ENCODE results near the gene CCDC12. TPM values are rescaled to one million over a fixed set of nuclear protein-coding genes. Genes with fewer than 3 reads are reported as not detected.

Gene CCDC12
- total RNA-seq, 1 donor from 2014 or later = 30.9 TPM

DNA sequence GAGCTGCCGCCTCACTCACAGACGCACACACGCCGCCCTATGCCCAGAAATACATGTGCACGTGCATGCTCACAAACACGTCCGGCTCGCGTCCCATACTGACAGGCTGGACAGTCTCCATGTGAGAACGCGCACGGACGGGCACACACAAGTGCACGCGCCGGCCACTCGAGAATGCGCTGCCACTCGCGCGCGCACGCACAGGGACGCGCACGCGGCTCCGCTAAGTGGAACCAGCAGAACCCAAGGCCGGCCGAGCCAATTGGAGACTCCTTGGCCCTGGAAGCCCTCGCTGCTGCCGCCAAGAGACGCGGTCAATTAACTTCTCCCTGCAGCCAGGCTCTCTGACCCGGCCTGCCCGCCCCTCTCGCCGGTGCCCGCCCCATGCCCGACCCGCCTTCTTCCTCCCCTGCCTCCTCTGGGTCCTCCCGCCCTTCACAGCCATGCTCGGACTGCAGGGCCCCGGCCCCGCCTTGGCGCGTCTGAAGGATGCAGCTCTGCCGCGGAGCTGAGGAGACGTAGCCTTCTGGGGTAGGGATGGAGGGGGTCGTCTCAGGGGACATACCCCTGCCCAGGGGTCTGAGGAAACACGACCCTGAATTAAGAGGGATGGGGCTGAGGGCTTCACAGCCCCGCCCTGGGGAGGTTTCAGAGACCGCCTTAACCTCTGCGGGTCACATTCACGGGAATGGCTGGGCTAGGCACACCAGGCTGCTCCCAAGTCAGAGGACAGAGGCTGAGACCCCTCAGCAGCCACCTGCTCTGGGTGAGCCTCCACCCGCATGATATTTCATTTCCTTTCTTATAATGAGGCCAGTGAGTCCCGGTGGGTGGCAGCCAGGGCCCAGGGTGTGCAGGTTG, 84.0 kb downstream of the CCDC12 start:
- peak; percentile 39 for DNase-seq

DNA sequence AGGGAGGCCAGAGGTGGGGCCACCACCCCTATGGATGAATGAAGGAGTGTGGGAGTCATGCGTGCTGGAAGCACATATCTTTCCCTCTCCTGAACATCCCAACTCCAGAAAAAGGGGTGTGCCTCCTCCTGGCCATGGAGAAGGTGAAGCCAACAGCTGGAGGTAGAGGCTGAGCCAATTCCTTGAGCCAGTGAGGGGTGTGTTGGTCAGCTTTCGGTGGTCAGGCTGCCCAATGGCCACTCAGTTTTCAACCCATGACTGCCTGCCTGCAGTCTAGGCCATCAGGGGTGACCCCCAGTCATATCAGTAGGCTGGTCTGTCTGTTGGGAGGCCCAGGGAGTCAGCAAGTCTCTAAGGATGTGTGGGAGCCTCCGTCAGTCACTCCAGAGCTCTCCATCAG, 85.4 kb downstream of the CCDC12 start:
- no peak for DNase-seq

- no peak for DNase-seq
These were observed 86.4 kb downstream of the CCDC12 start for GRCh38 chr3:46890132-46890531.

GRCh38 chr3:46889381-46890110, 87.0 kb downstream of the CCDC12 start:
- no peak for DNase-seq

- DNase-seq = no peak
These were observed 87.8 kb downstream of the CCDC12 start for GRCh38 chr3:46888705-46889104.

GRCh38 chr3:46887980-46888494, 88.5 kb downstream of the CCDC12 start:
- DNase-seq = no peak

DNA sequence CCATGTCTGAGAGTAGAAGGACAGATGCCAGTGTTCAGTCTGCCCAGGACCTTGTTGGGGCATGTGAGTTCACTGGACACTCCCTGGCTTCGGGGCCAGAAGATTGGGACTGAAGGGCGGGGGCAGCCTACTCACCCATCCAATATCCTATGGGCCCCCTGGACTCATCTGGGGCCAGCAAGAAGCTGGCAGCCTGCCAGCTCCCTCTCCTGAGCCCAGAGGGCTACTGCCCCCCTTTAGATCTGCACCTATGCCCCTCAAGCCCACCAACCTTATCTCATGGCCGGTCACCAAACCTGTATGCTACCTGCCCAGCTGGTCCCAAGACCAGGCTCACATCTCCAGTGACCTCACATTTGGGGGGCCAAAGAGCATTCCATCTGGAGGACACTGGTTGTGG, 90.9 kb downstream of the CCDC12 start:
- DNase-seq = no peak

DNA sequence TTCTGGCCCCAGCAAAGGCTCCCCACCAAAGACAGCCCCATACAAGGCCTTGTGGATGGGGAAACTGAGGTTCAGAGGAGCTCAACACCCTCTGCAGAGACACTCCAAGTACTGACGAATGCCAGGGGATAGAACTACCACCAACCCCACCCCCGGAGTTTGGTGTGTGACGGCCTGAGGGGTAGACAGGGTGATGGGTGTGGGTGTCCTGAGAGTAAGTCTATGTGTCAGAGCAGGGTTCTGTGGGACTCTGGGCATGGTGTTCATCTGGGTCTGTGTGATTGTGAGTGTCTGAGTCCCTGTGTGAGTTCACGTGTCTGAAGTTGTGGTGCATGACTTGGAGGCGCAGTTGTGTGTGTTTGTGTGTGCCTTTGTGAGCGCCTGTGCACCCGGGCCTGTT, 91.6 kb downstream of the CCDC12 start:
- DNase-seq = no peak

- DNase-seq = no peak
These were observed 92.1 kb downstream of the CCDC12 start for GRCh38 chr3:46884427-46884826.

DNA sequence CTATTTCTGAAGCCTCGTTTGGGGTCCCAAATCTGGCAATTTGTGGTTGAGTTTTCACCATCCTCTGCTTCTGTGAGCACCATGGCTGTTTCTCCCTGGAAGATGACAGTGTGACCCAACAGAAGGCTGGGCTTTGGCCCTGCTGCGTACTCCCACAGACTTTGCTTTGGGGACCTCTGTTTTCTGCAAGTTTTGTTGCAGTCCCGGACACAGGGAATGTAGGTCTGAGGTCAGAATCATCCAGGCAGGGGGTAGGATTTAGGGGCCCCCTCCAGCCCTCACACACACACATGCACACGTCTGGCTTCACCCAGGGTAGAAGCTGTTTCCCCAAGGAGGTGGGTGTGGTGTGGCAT, 92.7 kb downstream of the CCDC12 start:
- no peak for DNase-seq

DNA sequence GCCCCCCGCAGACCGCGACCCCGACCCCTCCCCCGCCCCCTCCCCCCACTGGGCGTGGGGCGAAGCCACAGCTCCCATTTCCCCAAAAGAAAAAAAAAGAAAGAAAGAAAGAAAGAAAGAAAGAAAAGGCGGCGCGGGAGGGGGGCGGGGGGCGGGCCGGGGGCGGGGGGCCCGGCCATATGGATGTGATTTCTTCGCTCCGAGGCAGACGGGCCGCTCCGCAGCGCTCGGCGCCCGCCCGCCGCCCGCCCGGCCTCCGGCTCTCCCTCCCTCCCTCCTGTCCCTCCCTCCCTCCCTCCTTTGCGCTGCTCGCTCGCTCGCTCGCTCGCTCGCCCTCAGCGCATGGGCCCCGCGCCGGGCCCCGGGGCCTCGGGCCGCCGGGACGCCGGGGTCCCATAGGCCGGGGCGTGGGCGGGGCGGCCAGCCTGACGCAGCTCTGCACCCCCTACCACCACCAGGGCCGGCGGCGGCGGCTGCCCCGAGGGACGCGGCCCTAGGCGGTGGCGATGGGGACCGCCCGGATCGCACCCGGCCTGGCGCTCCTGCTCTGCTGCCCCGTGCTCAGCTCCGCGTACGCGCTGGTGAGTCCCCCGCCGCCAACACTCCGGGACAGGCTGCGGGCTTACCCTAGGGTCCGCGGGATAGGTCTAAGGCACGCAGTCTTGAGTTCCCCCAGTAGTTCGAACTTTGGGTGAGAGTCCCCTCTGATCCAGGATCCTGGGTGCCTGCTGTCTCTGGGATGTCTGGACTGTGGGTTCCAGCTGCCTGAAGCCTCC, 93.3 kb downstream of the CCDC12 start:
- DNase-seq = peak; percentile 33

DNA sequence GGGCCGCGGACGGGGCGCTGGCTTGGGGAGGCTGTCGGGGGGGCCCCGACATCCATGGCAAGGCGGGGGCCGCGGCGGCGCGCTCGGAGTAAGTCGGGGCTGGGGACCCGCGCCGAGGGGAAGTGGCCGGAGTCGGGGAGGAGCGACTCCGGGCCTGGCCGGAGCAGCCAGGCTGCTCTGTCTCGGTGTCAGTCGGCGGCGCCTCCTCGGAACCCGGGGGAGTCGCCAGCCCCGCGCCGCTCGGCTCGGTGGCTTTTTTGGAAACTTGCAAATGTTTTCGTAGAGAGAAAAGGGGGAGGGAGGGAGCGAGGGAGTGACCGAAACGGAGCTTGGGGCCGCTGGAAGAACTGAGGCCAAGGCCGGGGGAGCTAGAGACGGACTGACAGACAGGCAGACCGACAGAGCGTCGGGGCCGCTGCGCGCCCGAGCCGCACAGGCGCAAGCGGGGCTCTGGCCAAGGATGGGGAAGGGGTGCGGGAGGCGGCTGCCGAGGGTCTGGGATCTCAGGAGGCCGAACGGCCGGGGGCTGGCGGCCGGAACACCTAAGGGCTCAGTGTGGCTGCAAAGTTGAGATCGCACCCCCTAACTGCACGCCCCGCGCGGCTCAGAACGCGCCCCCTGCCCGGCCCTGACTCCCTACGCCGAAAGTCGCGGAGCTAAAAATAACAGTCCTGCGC, 94.0 kb downstream of the CCDC12 start:
- DNase-seq = peak; percentile 40

DNA sequence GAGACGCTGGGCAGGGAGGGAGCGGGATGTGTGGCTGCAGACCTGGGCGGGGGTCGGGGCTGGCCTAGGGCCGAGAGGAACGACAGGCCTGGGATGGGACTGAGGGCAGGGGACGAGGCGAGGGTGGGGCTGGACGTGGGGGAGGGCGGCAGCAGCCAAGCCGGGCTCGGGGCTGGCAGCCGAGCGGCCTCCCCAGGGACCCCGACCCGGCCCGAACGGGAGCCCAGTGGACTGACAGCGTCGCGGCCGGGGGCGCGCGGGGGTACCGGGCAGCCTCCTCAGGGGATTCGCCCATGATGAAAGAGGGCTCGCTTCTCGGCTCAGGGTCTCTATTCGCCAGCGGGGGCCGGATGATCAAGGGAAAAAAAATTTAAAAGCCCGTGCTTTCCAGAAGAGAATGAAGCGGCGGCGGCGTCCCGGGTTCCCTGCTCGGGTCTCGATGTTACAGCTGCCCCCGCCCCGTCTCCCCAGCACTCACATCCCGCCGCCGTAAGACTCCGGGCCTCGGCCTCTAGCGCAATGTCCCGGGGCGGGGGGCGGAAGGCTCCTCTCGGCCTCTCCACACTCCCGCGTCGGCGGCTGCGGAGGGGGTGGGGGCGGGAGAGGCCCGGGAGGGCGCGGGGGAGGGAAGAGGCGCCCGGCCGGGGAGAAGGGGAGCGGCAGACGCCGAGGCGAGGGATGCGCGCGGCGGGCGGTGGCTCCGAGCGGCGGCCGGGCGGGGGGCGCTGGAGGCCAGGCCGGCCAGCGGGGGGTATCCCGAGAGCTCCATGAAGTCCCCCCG, 94.8 kb downstream of the CCDC12 start:
- DNase-seq = no peak

DNA sequence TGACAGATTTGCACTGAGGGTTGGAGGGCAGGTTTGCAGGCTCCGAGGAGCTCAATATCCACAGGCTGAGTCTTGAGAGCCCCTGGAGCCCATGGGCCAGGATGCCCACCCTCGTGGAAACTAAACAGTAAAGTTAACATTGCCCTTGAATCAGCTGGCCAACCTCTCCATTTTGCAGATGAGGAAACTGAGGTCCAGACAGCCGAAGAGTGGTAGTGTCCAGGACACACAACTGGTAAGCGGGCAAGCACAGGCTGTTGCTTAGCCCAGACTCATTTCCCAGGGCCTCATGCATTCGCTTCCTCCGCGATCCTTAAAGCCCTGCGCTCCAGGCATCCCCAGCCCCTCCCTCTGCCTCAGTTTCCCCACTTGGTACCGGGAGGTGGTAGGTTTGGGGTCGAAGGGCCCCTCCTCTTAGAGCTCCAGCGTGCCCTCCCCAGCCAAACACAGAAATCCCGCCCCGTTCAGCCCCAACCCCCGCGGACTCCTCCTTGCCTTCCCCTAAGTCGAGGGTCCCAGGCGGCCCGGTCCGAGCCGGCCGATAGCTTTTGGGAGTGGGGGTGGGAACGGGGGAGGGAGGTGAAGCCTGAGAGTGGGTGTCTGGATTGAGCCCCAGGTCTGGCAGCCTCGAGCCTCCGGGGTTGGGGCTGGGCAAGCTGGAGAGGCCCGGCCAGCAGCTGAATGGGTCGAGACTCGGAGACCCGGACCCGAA, 95.5 kb downstream of the CCDC12 start:
- no peak for DNase-seq

- DNase-seq = no peak
These were observed 97.6 kb downstream of the CCDC12 start for GRCh38 chr3:46878781-46879436.

- DNase-seq = no peak
These were observed 99.0 kb downstream of the CCDC12 start, which contains the start of gene PTH1R for GRCh38 chr3:46877406-46878125. PTH1R (plus strand) TSS chr3:46877721; CDS start chr3:46883560, 5,839 bp downstream.

DNA sequence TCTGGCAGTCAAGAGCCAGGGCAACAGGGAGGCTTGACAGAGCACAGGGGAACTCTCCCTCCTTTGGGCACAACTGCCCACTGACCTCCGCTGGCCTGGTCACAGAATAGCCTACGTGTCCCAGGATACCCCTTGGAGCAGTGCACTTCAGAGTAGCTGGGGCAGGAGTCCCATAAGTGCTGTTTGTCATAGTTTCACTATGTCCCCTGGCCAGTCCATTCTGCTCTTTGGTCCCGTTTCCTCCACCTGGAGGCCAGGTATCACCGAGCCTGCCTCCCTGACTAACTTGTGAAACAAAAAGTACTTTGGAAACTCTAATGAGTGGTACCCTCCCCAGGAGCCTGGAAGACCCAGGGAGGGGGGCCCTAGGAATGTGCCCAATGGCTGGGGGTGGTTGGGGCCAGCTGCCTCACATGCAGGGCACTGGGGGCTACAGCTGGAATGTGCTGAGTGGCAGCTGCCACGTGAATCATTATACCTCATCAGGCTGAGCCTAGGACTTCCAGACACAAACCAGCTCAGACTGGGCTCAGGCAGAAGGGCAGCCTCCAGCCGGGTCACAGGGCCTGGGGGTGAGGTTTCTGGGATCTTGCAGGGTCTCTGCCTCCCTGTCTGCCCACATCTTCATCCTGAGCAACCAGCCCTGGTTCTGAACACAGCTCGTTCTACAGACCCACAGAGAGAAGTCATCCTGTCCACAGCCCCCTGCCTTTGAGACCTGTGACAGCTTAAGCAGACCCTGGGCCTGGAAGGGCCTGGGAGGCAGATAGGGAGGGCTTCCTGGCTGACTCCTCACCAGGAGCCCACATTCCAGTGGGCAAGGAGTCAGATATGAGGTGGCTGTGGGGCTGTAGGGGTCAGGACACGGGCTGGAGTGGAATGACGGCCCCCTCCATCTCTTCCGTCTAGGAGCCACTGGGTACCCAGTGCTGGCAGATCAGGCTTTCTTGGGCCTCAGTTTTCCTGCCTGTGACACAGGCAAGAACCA, 99.9 kb downstream of the CCDC12 start:
- no peak for DNase-seq

DNA sequence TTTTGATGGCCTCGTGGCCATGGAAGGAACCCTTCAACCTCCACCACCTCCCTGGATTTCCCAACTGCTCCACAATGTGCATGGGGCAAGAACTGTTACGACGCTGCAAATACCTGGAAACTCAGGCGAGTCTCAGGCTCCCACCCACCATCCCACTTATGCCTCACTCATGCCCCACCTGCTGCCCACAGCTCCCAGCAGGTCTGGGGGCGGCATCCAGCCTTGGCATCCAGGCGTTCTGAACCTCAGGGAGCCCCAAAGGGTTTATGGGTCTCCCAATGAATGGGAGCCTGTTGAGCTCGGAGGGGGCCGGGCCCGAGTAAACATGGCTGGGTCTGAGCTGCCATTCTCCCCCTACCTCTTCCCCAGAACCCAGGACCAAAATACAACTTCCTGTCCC, 101.0 kb downstream of the CCDC12 start:
- DNase-seq = no peak
